GM18867 (cell line): ENCODE measurements around the gene LRIT1.

Experiments
- ATAC-seq: cut with Tn5 transposase; IDR thresholded peaks from one replicate; pipeline ENCODE4 v1.9.1; 2021; ENCODE audit warnings: mild to moderate bottlenecking, moderate library complexity; ENCODE audit not compliant: unreplicated experiment

The LRIT1 gene

GRCh38 chr10:84254552-84255478, 13.5 kb upstream of the LRIT1 start:
- no peak for ATAC-seq

DNA sequence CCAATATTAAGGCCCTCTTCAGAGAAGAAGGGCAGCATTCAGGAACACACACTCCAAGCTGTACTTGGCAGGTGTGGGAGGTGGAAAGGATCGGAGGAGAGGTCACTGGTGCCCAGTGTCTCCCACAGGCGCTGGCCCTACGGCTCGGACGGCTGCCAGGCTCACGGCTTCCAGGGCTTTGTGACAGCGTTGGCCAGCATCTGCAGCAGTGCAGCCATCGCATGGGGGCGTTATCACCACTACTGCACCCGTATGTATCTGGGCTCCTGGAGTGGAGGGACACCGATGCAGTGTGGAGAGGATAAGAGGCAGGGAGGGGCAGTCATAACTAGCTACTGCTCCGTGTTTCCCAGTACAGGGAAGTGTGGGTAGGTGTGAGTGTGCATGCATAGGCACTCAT, 7.4 kb upstream of the LRIT1 start:
- no peak for ATAC-seq

DNA sequence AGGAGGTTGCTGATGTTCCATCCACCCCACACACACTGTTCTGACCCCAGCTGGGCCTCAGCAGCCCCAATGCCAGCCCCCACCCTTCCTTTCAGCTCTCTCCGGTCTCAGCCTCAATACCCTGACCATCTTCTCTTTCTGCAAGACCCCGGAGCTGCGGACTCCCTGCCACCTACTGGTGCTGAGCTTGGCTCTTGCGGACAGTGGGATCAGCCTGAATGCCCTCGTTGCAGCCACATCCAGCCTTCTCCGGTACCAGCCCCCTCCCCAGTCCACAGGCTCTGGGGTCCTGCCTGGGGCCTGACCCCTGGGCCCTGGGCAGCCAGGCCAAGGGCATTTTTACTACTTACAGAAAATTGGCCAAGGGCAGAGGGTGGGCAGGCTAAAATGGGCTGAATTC, 6.2 kb upstream of the LRIT1 start:
- ATAC-seq: no peak

DNA sequence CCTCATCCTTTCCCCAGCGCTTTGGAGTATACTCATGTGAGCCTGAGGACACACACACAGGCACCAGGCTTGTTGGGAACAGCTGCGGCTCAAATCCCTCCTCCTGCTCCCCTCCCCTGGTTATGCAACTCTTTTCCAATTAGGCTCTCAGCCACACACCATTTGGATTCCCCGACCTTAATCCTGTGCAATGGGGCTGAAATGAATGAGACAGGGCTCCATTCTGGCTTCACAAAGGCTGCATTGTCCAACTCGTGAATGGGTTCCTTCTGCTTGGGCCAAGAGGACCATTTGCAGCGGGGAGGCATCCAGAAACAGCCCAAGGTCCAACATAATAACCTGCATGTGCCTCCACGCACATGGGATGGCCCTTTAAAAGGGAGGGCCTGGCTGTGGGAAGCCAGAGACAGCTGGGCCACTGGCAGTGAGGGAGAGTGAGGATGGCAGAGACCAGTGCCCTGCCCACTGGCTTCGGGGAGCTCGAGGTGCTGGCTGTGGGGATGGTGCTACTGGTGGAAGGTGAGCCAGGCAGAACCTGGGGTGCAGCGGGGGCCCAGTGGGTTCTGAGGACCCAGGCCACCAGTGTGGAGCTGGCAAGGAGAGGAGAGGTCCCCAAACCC, 3.4 kb upstream of the LRIT1 start, which contains the start of gene RGR:
Gene RGR, plus strand, starts transcription at position 403 of the 620 bp plus-strand sequence. Its CDS starts 38 bp downstream, at position 441.
- ATAC-seq: no peak

GRCh38 chr10:84243759-84244158, 2.4 kb upstream of the LRIT1 start:
- no peak for ATAC-seq

- ATAC-seq: no peak
These were observed 2.4 kb downstream of the LRIT1 start for GRCh38 chr10:84238909-84239308.

DNA sequence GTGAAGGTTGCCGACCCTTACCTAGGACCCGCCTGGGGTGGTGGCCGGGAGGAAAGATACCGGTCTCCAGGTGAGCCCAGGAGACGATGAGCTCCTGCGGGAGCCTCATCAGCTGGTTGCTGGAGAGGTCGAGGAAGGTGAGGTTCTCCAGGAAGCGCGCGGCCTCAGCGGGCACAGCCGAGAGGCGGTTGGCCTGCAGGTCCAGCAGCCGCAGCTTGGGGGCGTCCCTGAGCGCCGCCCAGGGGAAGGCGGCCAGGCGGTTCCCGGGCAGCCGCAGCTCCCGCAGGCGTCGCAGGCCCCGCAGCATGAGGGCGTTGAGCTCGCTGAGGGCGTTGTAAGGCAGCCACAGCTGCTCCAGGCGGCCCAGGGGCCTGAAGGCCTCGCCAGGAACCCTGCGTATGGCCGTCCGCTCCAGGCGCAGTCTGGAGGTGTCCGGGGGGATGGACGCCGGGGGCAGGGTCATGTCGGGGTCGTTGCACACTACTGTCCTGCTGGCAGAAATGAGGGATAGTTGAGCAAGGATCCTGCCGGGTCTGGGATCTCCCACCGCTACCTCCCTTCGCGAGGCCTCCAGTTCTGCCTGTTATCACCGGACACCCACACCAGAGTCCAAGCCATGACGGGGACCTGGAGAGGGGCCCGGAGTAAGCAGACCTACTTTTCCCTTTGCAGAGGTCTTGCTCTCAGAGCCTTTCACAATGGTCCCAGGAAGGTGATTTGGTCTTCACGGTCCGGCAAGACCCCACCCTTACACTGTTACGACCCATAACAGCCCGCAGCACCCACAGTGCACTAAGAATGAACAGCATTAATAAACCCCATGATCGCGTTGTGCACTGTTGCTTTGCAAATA, 3.9 kb downstream of the LRIT1 start:
- ATAC-seq: no peak

DNA sequence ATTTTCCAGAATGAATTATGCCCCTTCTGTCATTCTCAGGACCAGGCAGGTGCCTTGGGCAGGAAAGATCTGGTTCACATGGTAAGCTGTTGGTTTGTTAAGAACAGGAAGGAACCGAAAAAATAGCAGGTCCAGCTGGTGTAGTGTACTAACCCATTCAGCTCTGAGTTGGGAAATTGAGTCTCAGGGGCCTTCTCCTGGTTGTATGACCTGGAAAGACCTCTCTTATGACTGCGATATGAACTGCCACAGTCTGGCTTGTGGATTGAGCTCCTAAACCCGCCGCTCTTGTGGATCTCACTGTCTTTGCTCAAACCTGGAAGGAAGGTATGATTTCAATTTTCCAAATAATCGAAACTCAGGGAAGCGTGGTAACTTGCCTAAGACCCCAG, 4.5 kb downstream of the LRIT1 start:
- ATAC-seq: no peak

DNA sequence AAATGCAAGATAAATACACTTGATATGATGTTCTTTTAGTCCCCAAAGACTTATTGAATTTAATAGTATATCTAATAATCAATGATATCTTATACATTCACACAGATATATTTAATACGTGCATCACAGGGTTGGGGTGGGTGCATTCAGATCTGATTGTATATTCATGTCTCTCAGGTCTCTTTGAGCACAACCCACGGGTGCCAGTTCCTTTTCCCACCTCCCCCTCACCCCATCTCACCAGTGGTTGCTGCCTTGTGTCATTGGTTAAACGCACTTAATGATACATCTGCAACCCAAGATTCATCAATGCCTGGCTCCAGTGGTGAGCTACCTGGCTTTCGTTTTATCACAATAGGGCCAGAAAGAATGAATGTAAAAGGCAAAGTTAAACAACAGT, 6.2 kb downstream of the LRIT1 start:
- no peak for ATAC-seq

DNA sequence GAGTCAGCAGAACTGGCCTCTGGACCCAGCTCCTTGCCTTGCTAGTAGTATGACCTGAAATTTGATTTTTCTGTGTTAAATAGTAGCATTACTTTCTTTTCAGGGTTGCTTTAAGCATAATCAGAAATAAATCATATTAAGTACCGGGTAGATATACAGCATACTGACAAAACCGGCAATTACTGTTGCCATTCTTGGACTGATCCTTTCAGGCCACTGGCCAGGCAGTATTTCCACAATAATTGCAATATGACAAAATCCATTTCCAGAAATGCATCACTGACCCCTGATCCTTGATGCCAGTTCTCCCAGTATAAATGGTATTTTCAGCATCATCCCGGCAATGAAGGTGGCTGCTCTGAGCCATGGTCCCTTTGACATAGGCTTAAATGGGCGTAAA, 6.9 kb downstream of the LRIT1 start:
- ATAC-seq: no peak

GRCh38 chr10:84233940-84234339, 7.4 kb downstream of the LRIT1 start:
- ATAC-seq: no peak

GRCh38 chr10:84232376-84232775, 9.0 kb downstream of the LRIT1 start:
- no peak for ATAC-seq

DNA sequence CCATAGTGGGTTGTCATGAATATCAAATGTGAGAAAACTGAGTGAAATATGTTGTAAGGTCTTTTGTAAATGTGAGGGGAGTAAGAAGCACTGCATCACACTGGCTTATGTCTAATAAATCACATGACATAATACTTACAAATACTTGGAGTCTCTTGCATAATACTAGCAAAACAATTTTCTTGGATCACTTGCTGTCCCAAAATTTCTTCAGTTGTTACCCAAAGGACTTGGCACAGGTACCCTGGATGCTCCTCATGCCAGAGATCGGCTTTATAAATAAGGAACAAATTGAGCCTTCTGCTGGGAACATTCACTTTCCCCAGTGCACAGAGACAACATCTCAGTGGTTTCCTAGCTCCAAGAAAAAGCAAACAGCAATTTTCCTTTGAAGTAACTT, 11.0 kb downstream of the LRIT1 start:
- no peak for ATAC-seq

DNA sequence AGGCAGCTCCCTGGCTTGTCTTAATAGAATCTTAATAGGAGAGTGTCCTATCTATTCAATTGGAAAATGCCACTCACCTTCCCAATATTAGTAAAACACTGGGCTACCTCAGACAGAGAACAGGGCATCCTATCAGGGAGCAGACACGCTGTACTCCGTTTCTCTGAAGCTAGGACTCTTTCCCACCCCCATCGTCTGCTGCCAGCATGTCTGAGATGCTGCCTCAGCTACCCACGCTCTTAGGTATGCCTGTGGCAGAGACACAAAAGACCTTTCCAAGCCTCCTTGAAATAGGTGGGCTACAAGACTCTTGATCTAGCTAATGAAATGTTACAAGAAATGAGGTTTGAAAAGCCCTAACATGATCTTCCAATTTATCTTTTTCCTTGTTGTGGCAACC, 13.5 kb downstream of the LRIT1 start:
- ATAC-seq: no peak

DNA sequence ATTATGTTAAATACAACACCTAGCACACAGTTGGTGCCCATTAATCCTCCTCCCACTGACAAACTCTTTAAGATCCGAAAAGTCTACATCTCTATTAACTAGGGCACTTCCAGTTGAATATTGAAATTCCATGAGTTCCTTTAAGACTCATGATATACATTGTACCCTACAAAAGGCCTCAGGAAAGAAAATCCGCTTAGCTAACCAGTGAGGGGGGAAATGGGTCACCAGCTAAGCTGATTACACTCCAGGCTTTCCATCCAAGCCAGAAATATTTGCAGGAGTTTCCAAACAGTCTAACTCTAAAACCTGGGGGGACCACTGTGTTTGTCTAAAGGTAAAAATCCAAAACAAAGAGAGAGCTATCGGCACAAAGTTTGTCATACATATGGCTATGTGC, 14.7 kb downstream of the LRIT1 start:
- ATAC-seq: no peak

GRCh38 chr10:84225427-84226173, 15.7 kb downstream of the LRIT1 start, which contains the start of gene LRIT2:
Gene LRIT2, minus strand, starts transcription at chr10:84225544. Its CDS starts 24 bp downstream, at chr10:84225520.
- no peak for ATAC-seq

DNA sequence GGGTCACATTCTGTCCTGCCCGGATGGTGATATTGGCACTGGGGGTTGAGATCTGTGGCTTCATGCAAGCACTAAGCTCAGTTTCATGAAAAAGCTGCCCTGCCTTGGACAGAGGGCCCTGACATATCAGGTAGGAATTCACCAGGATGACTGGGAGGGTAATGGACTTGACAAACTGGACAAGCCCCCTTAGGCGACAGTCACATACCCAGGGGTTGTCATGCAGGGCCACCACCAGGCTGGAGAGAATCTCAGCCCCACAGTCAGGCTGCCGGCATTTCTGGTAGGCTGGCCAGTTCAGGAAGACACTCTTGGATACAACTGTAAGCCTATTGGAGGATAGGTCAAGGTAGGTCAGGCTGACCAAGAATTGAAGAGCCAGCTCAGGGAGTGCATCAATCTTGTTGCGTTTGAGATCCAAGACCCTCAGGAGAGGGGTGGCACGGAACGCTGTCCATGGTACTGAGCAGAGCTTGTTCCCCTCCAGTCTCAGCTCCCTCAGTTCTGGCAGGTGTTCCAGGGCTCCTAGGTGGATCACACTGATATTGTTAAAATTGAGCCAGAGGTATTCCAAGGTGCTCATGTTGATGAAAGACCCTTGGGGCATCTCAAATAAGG, 16.8 kb downstream of the LRIT1 start:
- no peak for ATAC-seq

GRCh38 chr10:84221916-84222315, 19.4 kb downstream of the LRIT1 start:
- ATAC-seq: no peak

DNA sequence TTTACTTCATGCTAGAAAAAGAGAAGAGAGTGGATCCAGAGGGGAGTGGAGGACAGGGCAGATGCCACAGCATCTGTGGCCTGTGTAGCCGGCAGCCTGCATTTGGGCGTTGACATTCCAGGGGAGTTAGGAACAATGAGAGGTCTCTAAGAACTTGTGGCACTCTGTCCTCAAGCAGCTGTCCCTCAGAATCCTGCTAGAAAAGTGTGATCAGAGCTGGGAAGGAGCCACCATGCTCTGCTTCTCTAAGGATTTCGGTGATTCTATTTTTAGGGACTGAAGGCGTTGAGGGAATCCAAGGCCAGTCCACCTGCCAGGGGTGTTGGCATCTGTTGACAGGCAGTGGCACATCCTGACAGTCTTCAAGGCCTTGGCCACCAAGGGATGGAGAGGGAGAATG, 23.6 kb downstream of the LRIT1 start:
- no peak for ATAC-seq

- ATAC-seq: no peak
These were observed 24.5 kb downstream of the LRIT1 start for GRCh38 chr10:84216834-84217233.
